Measurements from ENCODE around the gene PCNX3.

DNA sequence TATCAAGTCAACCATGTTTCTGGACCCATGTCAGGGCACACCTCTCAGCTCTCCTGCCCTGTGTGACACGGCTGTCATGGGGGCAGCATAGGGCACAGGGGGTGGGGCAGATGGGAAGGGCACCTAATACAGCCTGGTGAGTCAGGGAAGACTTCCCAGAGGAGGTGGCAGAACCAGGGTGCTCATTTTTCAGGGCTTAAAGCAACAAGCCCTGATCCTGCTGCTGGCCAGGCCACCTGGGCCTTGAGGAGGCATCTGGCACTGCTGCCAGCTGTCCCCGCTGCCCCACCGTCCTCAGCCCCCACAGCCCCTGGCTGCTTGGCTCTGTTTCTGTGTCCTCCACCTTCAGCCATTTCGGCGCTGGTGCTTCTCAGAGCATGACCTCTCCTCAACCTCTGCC is 5.9 kb upstream of the PCNX3 start:
- TF ChIP-seq, protein P1, sequence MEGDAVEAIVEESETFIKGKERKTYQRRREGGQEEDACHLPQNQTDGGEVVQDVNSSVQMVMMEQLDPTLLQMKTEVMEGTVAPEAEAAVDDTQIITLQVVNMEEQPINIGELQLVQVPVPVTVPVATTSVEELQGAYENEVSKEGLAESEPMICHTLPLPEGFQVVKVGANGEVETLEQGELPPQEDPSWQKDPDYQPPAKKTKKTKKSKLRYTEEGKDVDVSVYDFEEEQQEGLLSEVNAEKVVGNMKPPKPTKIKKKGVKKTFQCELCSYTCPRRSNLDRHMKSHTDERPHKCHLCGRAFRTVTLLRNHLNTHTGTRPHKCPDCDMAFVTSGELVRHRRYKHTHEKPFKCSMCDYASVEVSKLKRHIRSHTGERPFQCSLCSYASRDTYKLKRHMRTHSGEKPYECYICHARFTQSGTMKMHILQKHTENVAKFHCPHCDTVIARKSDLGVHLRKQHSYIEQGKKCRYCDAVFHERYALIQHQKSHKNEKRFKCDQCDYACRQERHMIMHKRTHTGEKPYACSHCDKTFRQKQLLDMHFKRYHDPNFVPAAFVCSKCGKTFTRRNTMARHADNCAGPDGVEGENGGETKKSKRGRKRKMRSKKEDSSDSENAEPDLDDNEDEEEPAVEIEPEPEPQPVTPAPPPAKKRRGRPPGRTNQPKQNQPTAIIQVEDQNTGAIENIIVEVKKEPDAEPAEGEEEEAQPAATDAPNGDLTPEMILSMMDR (IDR thresholded peaks at IDR 0.05): no peak
- no peak for TF ChIP-seq POLR2A (IDR thresholded peaks at IDR 0.05)
- no peak for TF ChIP-seq POLR2AphosphoS5 (IDR thresholded peaks at IDR 0.05)
